DMS53 (cell line): Measurements from ENCODE around the gene PPP1R3A.
A peak's percentile ranks its signal among the peaks of the same experiment; 100 is the strongest.

ENCODE experiments used
- DNase-seq: peaks from one replicate; lab custom pipeline; 2025; lab: John Stamatoyannopoulos, UW

Gene PPP1R3A

DNA sequence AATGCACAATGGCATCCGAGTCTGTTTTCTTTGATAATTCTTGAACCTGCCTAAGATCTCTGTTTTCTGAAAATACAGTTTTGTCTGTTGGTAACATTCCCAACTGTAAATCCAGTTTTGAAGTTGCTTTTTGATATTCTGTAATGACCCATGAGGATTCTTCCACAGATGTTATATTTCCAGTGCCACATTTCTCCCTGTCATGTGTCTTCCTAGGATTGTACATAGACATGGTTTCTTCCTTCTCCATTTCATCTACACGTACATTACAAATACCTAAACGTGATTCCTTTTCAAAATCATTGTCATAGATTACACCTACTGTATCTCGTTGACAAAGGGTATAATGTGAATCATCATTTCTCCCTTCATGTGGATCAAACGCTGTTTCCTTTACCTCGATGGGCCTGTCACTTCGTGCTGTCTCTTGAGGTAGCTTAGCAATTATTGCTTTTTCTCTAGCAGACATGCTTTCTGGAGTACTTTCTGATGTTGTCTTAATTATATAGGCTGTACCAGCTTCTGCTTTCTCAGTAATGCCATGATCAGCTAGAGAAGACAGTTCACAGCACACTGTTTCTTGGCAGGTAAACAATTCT lies 40.3 kb downstream of the PPP1R3A start:
- DNase-seq: no peak

DNA sequence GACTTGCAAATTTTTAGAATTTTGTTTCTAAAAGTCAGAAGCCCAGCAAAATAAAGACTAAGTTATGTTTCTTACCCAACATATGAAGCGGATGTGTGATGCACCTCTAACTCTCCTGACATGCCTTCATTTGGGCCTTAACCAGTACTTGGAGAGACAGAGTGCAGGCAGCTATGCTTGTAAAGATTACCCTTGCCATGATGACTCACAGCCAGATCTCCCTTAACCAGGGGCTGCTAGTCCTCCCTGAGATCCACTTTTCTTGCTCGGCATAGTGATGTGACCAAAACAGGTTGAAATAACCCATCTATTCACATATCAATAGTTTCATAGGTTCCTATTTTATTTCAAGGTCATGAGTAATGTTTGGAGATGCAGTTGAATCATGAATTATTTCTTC lies 43.6 kb downstream of the PPP1R3A start:
- DNase-seq: peak; percentile 57

DNA sequence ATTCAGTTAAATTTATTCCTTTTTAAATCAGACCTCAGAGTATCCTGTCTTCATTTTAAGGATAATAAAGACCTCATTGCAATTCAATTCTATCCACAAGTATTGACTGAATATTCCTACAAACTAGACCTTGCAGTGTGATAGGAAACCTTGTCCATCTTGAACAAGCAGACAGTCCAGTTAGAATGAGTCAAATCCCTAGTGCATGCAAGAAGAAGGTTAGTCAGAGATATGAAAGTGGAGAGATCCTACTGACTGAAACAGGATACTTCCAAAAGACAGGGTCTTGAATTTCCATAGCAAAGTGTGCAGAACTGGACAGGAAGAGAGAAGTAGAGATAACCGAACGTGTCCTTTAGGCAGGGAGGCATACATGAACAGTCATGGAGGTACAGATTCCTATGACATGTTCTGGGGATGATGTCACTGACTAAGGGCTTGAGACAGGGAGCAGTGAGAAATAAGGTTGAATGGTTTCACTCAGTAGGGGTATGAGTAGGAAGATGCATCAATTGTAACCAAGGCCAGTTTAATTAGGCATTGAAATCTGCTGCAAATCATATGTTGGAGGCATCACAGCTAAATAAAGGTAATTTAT lies 45.2 kb downstream of the PPP1R3A start:
- peak; percentile 31 for DNase-seq

DNA sequence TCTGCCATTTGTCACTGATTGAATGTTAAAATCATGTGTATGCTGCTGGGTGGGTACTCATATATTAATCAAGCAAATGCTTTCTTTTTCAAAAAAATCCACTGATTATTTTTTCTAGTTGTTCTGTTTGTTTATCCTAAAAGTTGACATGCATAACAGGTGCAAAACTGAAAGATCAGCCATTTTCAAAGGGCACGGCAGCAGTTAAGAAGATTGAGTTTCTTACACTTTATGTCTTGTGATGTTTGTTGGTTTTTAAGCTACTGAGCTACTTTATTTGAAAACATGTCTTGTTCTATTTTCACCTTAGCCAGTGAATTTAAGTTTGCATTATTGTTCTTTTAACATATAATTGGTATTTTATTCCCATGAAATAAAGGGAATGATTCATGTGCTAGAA lies 45.8 kb downstream of the PPP1R3A start:
- no peak for DNase-seq

DNA sequence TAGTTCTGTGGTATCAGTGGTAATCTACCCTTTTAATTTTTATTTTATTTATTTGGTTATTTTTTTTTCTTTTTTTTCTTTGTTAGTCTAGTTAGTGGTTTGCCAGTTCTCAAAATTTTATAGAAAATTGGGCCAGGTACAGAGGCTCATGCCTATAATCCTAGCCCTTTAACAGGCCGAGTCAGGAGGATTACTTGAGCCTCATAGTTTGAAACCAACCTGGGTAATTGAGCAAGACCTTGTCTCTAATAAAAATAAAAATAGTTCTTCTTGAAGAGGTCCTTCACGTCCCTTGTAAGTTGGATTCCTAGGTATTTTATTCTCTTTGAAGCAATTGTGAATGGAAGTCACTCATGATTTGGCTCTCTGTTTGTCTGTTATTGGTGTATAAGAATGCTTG lies 51.5 kb downstream of the PPP1R3A start:
- DNase-seq: no peak

DNA sequence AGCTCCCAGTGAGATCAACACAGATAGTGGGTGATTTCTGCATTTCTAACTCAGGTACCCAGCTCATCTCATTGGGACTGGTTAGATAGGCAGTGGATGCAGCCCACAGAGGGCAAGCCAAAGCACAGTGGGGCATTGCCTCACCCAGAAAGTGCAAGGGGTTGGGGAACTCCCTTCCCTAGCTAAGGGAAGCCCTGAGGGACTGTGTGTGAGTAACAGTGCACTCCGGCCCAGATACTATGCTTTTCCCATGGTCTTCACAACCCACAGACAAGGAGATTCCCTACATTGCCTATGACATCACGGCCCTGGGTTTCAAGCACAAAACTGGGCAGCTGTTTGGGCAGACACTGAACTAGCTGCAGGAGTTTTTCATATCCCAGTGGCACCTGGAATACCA lies 62.8 kb downstream of the PPP1R3A start:
- DNase-seq: no peak

DNA sequence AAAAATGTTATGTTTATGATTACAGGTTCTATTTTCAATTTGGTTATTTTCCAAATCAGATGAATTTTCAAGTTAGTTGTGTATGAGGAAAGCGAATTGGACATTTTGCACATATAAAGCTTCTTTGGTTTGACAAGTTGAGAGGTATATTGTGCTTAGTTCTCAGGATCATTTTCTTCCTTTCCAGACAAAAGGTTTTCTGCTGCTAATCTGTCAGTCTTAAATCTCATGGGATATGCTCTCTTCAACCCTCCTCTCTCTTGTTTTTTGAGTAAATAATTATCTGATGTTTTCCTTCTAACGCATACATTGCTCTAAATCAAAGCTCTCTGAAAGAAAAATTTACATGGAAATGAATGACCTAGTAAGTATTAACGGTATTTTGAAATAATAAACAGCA lies 77.9 kb downstream of the PPP1R3A start:
- DNase-seq: no peak

DNA sequence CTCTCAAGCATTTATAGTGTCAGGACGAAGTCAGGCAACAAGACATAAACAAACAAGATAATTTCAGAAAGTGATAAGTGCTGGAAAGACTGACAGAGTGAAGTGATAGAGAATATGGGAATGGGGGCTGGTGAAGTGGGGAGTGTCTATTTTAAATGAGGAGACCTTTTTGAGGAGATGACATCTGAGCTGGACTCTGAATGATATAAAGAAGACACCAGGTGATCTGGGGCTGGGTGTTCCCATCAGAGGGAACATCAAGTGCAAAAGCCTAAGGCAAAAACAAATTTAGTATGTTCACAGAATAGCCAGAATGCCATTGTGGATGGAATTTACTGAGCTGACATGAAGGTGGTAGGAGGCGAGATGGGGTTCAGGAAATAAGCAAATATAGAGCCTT lies 83.4 kb downstream of the PPP1R3A start:
- DNase-seq: no peak

DNA sequence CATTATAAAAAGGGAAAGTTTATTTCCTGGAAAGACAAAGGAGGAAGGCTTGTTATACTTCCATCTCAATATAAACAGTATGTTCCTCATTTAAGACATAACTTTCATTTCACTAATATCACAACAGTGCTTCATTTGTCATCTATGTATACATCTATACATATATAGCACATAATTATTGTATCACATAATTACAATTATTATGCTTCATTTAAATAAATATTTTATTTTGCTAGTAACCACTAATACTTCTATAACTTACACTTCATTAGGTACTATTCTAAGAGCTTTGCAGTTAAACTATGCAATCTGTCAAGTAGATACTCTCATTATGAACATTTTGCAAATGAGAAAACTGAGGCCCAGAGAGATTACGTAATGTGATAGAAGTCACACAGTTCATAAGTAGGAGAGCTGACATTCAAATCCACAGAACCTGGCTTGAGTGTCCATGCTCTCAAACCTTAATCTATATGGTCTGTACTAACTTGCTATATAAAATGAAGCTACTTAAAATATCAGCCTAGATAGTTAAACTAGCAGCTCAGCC lies 86.5 kb downstream of the PPP1R3A start:
- DNase-seq: no peak

DNA sequence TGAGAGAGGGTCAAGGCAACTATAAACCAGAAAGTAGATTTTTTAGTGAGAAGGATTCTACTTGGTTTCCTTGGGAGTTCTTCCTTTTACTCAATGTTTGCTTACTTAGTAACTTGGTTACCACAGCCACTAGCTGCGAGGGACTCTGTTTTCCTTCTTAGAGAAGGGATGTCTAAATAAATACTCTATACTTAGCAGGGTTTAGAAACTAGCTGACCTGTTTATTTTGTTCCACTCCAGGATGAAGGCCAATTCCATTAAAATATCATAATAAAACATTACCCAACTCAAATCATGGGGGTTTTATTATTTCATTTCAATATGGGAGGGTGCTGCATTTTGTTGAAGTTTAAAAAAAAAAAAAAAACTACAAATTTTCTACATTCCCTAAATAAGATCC lies 87.3 kb downstream of the PPP1R3A start:
- DNase-seq: peak; percentile 73

DNA sequence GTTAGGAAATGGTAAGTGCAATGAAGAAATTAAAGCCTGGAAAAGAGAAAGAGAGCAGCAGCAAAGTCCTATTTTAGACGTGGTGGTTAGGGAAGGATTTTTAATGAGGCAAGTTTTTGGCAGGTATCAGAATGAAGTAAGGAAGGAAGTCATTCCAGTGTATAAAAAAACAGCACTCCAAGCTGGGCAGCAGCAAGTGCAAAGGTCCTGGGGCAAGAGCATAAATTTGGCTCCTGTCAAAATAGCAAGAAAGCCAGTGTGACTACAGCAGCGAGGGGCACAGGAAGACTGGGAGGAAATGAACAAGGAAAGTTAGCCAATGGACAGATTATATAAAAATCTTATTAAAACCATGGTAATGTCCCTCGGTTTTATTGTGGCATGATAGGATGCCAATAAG lies 90.2 kb downstream of the PPP1R3A start:
- no peak for DNase-seq
